Measurements from ENCODE around the gene KCNH2.

- TF ChIP-seq CTCF (conservative IDR thresholded peaks at IDR 0.05; ENCODE audit: low read length) (no peak), EZH2phosphoT487 (IDR thresholded peaks at IDR 0.05; ENCODE audit: borderline replicate concordance, low read depth, low read length) (no peak)
These were observed 77.4 kb downstream of the KCNH2 start for GRCh38 chr7:150900675-150901074.
